Sigmoid colon (tissue), 7 donors: ENCODE data around the gene APOC1. TPM values are rescaled to one million over a fixed set of nuclear protein-coding genes. Genes with fewer than 3 reads are reported as not detected.
"Not testable (repeated sequence)": the region's sequence is repeated elsewhere in the genome, so short reads cannot be mapped to it uniquely, and the experiment has no call there.

Source experiments
- DNase-seq: peaks from one replicate; pipeline ENCODE4 v3.0.0-alpha.2; 2019
- H3K27ac ChIP-seq, 4 donors: fragments of 200-600 bp; sonication (generic); one replicate each; pipeline ENCODE4 v1.5.1; 2016 to 2019; ENCODE audit warnings: mild to moderate bottlenecking in 1 of 4
- H3K27me3 ChIP-seq, 3 donors: fragments of 200-600 bp; sonication (generic); one replicate each; pipeline ENCODE4 v1.5.1; 2019; ENCODE audit warnings: mild to moderate bottlenecking in 1 of 3
- H3K36me3 ChIP-seq, 4 donors: fragments of 200-600 bp; sonication (generic); one replicate each; pipeline ENCODE4 v1.5.1; 2016 to 2019
- H3K4me1 ChIP-seq, 4 donors: fragments of 200-600 bp; sonication (generic); one replicate each; pipeline ENCODE4 v1.5.1; 2017 to 2019
- H3K4me3 ChIP-seq, 4 donors: fragments of 200-600 bp; sonication (generic); one replicate each; pipeline ENCODE4 v1.5.1; 2017 to 2019; ENCODE audit warnings: mild to moderate bottlenecking in 2 of 4, moderate library complexity in 1 of 4
- H3K9me3 ChIP-seq, 4 donors: fragments of 200-600 bp in 3 of 4; sonication (generic) in 3 of 4; one replicate each; pipeline versions ENCODE4 v1.5.1 to v1.6.1; 2013 to 2019
- CTCF ChIP-seq, 4 experiments: fragments of 450-650 bp in 3 of 4; fragments of 200-600 bp in 1 of 4; IDR thresholded peaks; one replicate each; pipeline ENCODE4 v1.5.1; 2016 to 2019; ENCODE audit warnings: antibody characterized with exemption in 4 of 4, mild to moderate bottlenecking in 3 of 4, moderate library complexity in 2 of 4
- EP300 ChIP-seq, 4 donors: sonication (generic); formaldehyde crosslinking; IDR thresholded peaks; one replicate each; pipeline ENCODE4 v1.6.1; 2017; ENCODE audit warnings: antibody characterized with exemption in 4 of 4
- POLR2A ChIP-seq, 2 donors: fragments of 450-650 bp; IDR thresholded peaks; one replicate each; pipeline ENCODE4 v1.6.1; 2016; ENCODE audit warnings: antibody characterized with exemption in 2 of 2, mild to moderate bottlenecking in 2 of 2, moderate library complexity in 2 of 2
- POLR2AphosphoS5 ChIP-seq, 4 donors: sonication (generic); formaldehyde crosslinking; IDR thresholded peaks; one replicate each; pipeline ENCODE4 v1.6.1; 2017; ENCODE audit warnings: antibody characterized with exemption in 4 of 4
- WGBS, 2 donors: extraction: QIAGEN DNeasy Blood & Tissue Kit; methylation state at CpG; one replicate each; pipeline ENCODE4 v1.1.7; 2013; 5-methylcytosine and 5-hydroxymethylcytosine counted together
- intact Hi-C: fragments of 100-400 bp; cut with DNase I; formaldehyde crosslinking; loops from one replicate; pipeline ENCODE4 v1.15.1; 2023
- polyA plus RNA-seq, 3 donors: library from polyadenylated mRNA; stranded (reverse); fragments of 200-250 nt; gene quantifications; one replicate each; pipeline ENCODE4 v1.2.3, GENCODE V29; 2013
- total RNA-seq, 4 donors: library from RNA; depleted of rRNA; stranded (reverse); fragments of >200 nt; gene quantifications; one replicate each; pipeline ENCODE4 v1.1.0, GENCODE V29; 2016
- donor health status: healthy with polysubstance abuse.
- donor health status: Bipolar disorder and iron deficiency.
- donor health status: healthy.

The APOC1 gene
- total and polyA plus RNA-seq, 7 donors = 2.3 to 73.3 (median 29.0) TPM; not detected in 1

- Histone ChIP-seq H3K27me3 (no peaks in the 10 kb centered on the region), H3K36me3 (peaks cover 19 to 69% (median 32%) of the 10 kb centered on the region in 4 donors), H3K27ac (no peak overlapping the region), H3K4me3 (no peak overlapping the region), H3K9me3 (no peaks in the 10 kb centered on the region), H3K4me1 (no peaks in the 10 kb centered on the region)
- intact Hi-C loops = no loop called here
- no peak for DNase-seq
- TF ChIP-seq POLR2A (IDR thresholded peaks at IDR 0.05) (no peak), CTCF (IDR thresholded peaks at IDR 0.05) (no peak)
- 77 to 84% methylated on average over 26 of the region's 26 CpGs for WGBS, 2 donors
Observed at GRCh38 chr19:44878120-44878865, 36.1 kb upstream of the APOC1 start.

- 86 to 89% methylated on average over 18 of the region's 18 CpGs for WGBS, 2 donors
- H3K36me3 ChIP-seq = peaks cover 17 to 66% (median 24%) of the 10 kb centered on the region in 4 donors
Observed at GRCh38 chr19:44879309-44880065, 34.9 kb upstream of the APOC1 start.

GRCh38 chr19:44882063-44882462, 32.3 kb upstream of the APOC1 start:
- intact Hi-C loops = no loop called here
- Histone ChIP-seq H3K27ac (no peak overlapping the region), H3K27me3 (no peaks in the 10 kb centered on the region), H3K4me3 (no peak overlapping the region), H3K36me3 (peaks cover under 1 to 60% (median 9%) of the 10 kb centered on the region in 4 donors), H3K9me3 (no peaks in the 10 kb centered on the region), H3K4me1 (no peaks in the 10 kb centered on the region)
- DNase-seq = no peak
- TF ChIP-seq EP300 (IDR thresholded peaks at IDR 0.05) (no peak), POLR2A (IDR thresholded peaks at IDR 0.05) (no peak), POLR2AphosphoS5 (IDR thresholded peaks at IDR 0.05) (no peak), CTCF (IDR thresholded peaks at IDR 0.05) (no peak)
- WGBS, 2 donors = 94 to 95% methylated on average over 15 of the region's 15 CpGs

More at GRCh38 chr19:44879309-44880065, 34.9 kb upstream of the APOC1 start:
- DNase-seq = no peak
- H3K27ac ChIP-seq = no peak overlapping the region
- H3K9me3 ChIP-seq = no peaks in the 10 kb centered on the region
- H3K27me3 ChIP-seq = no peaks in the 10 kb centered on the region
- H3K4me1 ChIP-seq = no peaks in the 10 kb centered on the region
- intact Hi-C loops = no loop called here
- no peak for TF ChIP-seq EP300 (IDR thresholded peaks at IDR 0.05)
- TF ChIP-seq POLR2AphosphoS5 (IDR thresholded peaks at IDR 0.05) = no peak
- TF ChIP-seq POLR2A (IDR thresholded peaks at IDR 0.05) = no peak
- TF ChIP-seq CTCF (IDR thresholded peaks at IDR 0.05) = no peak
- H3K4me3 ChIP-seq = no peak overlapping the region

GRCh38 chr19:44882619-44883397, 31.6 kb upstream of the APOC1 start:
- WGBS, 2 donors = 92 to 95% methylated on average over 19 of the region's 19 CpGs
- H3K27ac ChIP-seq, H3K4me3 ChIP-seq, intact Hi-C loops, H3K9me3 ChIP-seq, H3K4me1 ChIP-seq, H3K27me3 ChIP-seq, DNase-seq: not testable (repeated sequence)
- peaks cover 0 to 60% (median 9%) of the 10 kb centered on the region in 4 donors for H3K36me3 ChIP-seq

- Histone ChIP-seq H3K27ac (no peak overlapping the region), H3K4me3 (no peak overlapping the region), H3K27me3 (no peaks in the 10 kb centered on the region), H3K9me3 (no peaks in the 10 kb centered on the region), H3K4me1 (no peaks in the 10 kb centered on the region), H3K36me3 (peaks cover 0 to 60% (median 10%) of the 10 kb centered on the region in 4 donors)
- intact Hi-C loops = no loop called here
- TF ChIP-seq POLR2A (IDR thresholded peaks at IDR 0.05) = no peak
- no peak for TF ChIP-seq POLR2AphosphoS5 (IDR thresholded peaks at IDR 0.05)
- TF ChIP-seq EP300 (IDR thresholded peaks at IDR 0.05) = no peak
- TF ChIP-seq CTCF (IDR thresholded peaks at IDR 0.05) = no peak
- 93 to 97% methylated on average over 5 of the region's 5 CpGs for WGBS, 2 donors
- no peak for DNase-seq
Observed at GRCh38 chr19:44883922-44884321, 30.5 kb upstream of the APOC1 start.
